PFSK-1 (cell line): Measurements from ENCODE around the gene TRNP1.

Source experiments
- FOXP2 ChIP-seq: optimal IDR thresholded peaks from 2 replicates; pipeline ENCODE3; 2011; ENCODE audit warnings: borderline replicate concordance, control low read depth, inconsistent platforms; ENCODE audit not compliant: insufficient read depth; ENCODE audit errors: extremely low read length, extremely low read depth
- POLR2AphosphoS5 ChIP-seq: IDR thresholded peaks from 2 replicates; pipeline ENCODE4 v1.6.1; 2012; ENCODE audit warnings: low read depth, mild to moderate bottlenecking, control low read depth, low read length, moderate library complexity
- REST ChIP-seq, 2 experiments: IDR thresholded peaks; 2 replicates each; pipeline versions ENCODE4 v1.6.1 to v1.8.0; 2011 to 2012; ENCODE audit warnings: low read depth in 2 of 2, low read length in 2 of 2, control low read depth in 1 of 2, inconsistent platforms in 1 of 2, mild to moderate bottlenecking in 1 of 2, moderate library complexity in 1 of 2; ENCODE audit not compliant: insufficient read depth in 1 of 2
- SIN3A ChIP-seq: IDR thresholded peaks from 2 replicates; pipeline ENCODE4 v1.6.1; 2012; ENCODE audit warnings: mild to moderate bottlenecking, low read length, moderate library complexity, borderline replicate concordance; ENCODE audit not compliant: insufficient read depth
- TAF1 ChIP-seq: IDR thresholded peaks from 2 replicates; pipeline ENCODE4 v1.6.1; 2012; ENCODE audit warnings: low read length, control low read depth, borderline replicate concordance; ENCODE audit not compliant: insufficient read depth

TRNP1 gene

DNA sequence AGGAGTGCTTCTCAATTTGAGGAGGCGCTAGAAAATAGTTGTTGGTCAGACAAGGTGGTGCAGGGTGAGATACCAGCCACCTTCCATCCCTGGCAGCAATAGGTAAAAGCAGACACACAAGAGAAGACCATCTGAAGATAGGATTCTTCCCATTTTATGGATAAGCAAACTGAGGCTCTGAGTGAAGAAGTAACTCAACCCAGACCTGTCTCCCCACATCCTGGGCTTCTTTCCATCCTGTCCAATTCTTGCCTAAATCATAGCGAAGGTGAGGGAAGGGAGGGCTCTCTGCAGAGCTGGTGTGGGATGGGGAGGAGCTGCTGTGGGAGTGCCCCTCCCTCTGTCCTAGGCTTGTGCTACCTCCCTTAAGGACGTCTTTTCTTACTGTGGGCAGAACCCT, 21.9 kb upstream of the TRNP1 start:
- TF ChIP-seq SIN3A: no peak
- TF ChIP-seq TAF1: no peak
- no peak for TF ChIP-seq FOXP2
- TF ChIP-seq POLR2AphosphoS5: no peak
- TF ChIP-seq REST (IDR thresholded peaks at IDR 0.05; ENCODE audit: insufficient read depth in 1 of 2, low read depth in 2 of 2, low read length in 2 of 2): no peak

GRCh38 chr1:26972390-26972789, 21.1 kb upstream of the TRNP1 start:
- TF ChIP-seq REST (IDR thresholded peaks at IDR 0.05; ENCODE audit: insufficient read depth in 1 of 2, low read depth in 2 of 2, low read length in 2 of 2): no peak
- no peak for TF ChIP-seq TAF1
- no peak for TF ChIP-seq POLR2AphosphoS5
- no peak for TF ChIP-seq FOXP2
- TF ChIP-seq SIN3A: no peak

- no peak for TF ChIP-seq POLR2AphosphoS5
- TF ChIP-seq SIN3A: no peak
- no peak for TF ChIP-seq FOXP2
- no peak for TF ChIP-seq TAF1
- no peak for TF ChIP-seq REST (IDR thresholded peaks at IDR 0.05; ENCODE audit: insufficient read depth in 1 of 2, low read depth in 2 of 2, low read length in 2 of 2)
Measured at GRCh38 chr1:26972821-26973220, 20.7 kb upstream of the TRNP1 start.

DNA sequence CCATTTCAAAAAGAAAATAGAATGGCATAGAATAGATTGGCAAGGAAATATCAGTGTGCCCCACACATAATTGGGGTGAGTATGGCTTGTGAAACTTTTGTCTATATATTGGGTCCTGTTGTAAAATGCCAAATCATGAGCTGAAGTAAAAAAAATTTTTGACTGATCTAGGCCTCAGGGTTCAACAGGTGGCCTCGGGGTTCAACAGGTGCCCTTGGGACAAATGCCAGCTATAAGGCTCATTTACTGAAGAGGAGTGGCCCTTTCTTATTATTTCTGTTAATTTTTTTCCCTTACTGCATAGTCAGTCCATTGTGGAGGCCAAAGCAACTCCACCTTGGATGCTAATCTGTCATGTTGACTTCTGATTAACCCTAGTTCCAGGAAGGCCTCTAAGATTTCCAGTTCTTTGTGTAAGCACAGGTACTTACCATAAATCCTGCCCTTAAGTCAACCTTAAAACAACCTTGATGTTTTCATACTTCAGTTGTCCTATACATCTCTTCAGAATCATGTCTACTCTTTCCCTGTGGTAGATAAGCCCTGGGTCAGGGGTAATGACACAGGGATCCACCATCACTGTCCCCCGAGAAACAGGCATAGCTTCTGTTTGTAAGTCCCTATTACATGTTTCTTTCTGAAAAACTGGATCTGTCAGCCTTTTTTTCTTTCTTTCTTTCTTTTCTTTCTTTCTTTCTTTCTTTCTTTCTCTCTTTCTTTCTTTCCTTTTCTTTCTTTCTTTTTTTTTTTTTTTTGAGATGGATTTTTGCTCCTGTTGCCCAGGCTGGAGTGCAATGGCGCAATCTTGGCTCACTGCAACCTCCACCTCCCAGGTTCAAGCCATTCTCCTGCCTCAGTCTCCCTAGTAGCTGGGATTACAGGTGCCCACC, 16.6 kb upstream of the TRNP1 start:
- TF ChIP-seq POLR2AphosphoS5 (no peak), FOXP2 (no peak), REST (IDR thresholded peaks at IDR 0.05; ENCODE audit: insufficient read depth in 1 of 2, low read depth in 2 of 2, low read length in 2 of 2) (no peak), SIN3A (no peak), TAF1 (no peak)
